Astrocyte of the hippocampus (primary cell): Measurements from ENCODE around the gene AKAP12.
"Not testable (repeated sequence)": the region's sequence is repeated elsewhere in the genome, so short reads cannot be mapped to it uniquely, and the experiment has no call there.

ENCODE experiments used
- DNase-seq: peaks from one replicate; pipeline ENCODE4 v3.0.0; 2011; ENCODE audit warnings: low read depth, low spot score

Gene AKAP12

GRCh38 chr6:151313066-151313491 lies 73.3 kb downstream of the AKAP12 start:
- DNase-seq = no peak

DNA sequence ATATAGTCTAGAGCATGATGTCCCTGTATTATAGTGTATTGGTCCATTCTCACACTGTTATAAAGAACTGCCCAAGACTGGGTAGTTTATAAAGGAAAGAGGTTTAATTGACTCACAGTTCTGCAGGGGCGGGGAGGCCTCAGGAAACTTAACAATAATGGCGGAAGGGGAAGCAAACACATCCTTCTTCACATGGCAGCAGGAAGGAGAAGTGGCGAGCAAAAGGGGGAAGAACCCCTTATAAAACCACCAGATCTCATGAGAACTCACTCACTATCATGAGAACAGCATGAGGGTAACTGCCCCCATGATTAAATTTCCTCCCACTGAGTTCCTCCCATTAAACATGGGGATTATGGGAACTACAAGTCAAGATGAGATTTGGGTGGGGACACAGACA lies 75.9 kb downstream of the AKAP12 start:
- DNase-seq = not testable (repeated sequence)

- peak; percentile 70 for DNase-seq
These were observed 77.6 kb downstream of the AKAP12 start for GRCh38 chr6:151317103-151317994.

DNA sequence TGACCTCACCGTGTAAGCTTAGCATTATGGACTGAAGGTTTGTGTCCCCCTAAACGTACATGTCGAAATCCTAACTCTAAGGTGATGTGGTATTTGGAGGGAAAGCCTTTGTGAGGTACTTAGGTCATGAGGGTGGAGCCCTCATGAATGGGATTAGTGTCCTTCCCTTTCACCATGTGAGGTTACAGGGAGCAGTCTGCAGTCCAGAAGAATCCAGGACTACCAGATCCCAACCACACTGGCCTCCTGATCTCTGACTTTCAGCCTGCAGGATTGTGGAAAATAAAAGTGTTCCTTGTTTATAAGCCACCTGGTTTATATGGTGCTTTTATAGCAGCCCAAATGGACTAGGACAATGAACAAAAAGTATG lies 78.2 kb downstream of the AKAP12 start:
- no peak for DNase-seq

- no peak for DNase-seq
These were observed 80.4 kb downstream of the AKAP12 start for GRCh38 chr6:151320140-151320539.

GRCh38 chr6:151321438-151321837 lies 81.7 kb downstream of the AKAP12 start:
- no peak for DNase-seq

- DNase-seq = no peak
These were observed 82.8 kb downstream of the AKAP12 start for GRCh38 chr6:151322570-151322969.

DNA sequence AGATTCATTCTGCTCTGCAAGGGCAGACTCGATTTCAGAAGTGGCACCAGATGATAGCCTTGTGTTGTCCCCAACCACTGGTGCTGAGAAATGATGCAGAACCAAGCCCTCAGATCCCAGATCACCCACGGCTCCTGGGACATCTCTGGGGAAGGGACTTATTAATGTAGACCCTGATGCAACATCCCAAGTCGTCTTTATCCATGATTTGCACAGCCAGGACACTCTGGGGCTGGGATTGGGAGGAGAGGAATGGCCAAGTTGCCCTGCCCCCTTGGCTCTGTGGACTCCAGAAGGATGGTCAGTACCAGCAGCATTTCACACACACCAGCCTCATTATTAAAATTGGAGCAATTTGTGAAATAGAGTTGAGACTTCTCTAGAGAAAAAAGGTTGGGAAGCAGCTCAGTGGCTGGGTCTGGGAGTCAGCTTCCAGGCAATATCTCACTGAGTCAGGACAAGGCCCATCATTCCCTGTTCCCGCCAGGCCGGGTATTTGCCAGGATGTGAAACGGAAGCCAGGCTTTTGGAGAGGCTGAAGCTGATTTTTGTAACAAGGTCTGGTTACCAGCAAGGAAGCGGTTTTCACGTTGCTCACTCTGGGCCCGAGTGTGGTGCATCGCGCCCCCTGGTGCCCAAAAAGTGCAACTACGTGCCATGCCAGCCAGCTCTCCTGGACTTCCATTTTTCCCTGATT lies 84.2 kb downstream of the AKAP12 start:
- peak; percentile 93 for DNase-seq

- DNase-seq = no peak
These were observed 84.7 kb downstream of the AKAP12 start for GRCh38 chr6:151324488-151324825.

DNA sequence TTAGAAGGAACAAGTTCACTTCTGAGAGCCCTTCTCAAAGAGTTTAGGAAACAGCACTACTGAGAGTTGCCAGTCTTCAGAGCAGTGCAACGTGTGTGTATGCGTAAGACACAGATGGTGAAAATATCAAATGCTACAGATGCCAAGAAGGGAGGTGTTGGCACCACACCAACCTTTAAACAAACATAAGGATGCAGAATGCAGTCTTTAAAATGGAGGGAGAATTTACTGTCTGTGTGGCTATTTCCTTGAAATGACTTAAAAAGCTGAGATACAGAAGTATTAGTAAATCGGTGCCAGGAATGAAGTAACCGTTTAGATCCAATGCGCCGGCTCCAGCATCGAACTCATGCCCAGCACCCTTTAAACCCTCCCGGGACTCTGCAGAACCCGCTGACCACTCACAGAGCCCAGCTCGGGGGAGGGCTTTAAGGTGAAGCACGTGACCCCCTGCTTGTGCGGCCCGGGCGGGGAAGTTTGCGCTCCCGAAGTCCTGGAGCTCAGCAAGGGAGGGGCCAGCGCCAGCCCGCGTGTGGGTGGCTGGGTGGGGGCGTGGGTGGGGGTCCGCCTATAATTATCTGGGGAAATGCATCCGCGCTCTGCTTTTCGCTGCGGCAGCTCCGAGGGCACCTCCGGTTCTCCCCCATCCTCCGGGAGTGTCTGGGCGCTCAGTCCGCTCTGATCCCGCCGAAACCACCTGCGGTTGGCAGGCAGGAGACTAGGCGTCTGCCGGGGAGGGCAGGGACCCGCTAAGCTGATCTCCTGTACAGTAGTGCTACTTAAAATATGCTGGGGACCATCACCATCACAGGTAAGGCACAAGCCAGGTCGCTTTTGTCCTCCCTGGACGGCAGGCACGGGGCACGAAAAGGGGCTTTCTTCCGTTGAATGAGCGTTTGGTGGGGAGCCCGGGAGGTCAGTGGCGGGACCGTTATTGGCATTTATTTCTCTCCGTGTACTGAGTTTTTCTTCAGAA lies 85.6 kb downstream of the AKAP12 start:
- DNase-seq = peak; percentile 80

GRCh38 chr6:151326116-151326825 lies 86.5 kb downstream of the AKAP12 start:
- no peak for DNase-seq

- no peak for DNase-seq
These were observed 87.3 kb downstream of the AKAP12 start for GRCh38 chr6:151327101-151327500.

DNA sequence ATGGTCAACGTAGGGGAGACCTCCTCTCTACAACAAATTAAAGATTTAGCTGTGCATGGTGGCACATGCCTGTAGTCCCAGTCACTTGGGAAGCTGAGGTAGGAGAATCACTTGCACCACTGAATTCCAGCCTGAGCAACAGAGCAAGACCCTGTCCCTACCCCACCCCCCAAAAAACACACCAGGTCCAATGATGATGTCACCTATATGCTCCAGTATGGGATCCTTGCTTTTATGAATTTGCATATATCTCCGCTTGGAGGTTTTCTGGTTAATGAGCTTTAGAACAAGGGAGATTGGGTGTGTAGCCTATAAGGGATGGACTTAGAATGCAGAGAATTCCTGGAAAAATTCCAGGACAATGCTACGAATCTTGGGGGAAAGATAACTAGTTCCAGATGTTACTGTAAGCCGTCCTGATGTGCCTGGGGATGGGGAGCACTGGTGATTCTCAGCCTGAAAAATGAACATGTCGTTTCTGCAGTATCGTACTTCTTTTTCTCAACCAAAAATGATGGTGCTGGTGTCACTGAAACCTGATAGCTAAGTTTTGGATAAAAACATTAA lies 90.4 kb downstream of the AKAP12 start:
- DNase-seq = no peak

DNA sequence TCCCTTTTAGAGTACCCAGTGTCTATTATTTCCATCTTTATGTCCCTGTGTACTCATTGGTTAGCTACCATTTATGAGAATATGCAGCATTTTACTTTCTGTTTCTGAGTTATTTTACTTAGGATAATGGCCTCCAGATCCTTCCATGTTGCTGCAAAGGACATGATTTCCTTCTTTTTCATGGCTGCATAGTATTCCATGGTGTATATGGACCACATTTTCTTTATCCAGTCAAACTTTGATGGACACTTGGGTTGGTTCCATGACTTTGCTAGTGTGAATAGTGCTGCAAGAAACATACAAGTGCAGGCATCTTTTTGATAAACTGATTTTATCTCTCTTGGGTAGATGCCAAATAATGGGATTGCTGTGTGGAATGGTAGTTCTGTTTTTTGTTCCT lies 96.2 kb downstream of the AKAP12 start:
- DNase-seq = no peak

DNA sequence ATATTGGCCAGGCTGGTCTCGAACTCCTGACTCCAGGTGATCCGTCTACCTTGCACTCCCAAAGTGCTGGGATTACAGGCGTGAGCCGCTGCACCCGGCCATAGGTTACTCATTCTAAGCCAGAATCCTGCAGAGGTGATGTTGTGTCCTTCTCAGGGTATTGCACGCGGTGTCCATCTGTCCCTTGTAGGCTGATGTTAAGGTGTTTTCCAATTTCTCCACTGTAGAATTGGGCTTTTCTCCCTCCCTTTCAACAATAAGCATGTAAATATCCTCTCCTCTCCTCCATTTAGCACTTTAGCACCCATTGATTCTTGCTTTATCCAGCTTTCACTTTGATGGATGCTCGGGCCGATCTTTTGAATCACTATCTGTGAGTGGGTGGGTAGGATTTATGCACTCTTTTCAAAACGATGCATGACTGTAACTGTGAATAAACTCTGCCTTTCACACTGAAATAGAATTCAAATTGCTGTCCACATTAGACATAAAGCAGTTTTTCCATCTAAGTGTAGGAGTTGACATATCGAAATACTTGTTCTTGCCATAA lies 99.0 kb downstream of the AKAP12 start:
- DNase-seq = no peak

- no peak for DNase-seq
These were observed 99.6 kb downstream of the AKAP12 start for GRCh38 chr6:151339369-151339768.

GRCh38 chr6:151340219-151340978 lies 100.6 kb downstream of the AKAP12 start:
- no peak for DNase-seq

DNA sequence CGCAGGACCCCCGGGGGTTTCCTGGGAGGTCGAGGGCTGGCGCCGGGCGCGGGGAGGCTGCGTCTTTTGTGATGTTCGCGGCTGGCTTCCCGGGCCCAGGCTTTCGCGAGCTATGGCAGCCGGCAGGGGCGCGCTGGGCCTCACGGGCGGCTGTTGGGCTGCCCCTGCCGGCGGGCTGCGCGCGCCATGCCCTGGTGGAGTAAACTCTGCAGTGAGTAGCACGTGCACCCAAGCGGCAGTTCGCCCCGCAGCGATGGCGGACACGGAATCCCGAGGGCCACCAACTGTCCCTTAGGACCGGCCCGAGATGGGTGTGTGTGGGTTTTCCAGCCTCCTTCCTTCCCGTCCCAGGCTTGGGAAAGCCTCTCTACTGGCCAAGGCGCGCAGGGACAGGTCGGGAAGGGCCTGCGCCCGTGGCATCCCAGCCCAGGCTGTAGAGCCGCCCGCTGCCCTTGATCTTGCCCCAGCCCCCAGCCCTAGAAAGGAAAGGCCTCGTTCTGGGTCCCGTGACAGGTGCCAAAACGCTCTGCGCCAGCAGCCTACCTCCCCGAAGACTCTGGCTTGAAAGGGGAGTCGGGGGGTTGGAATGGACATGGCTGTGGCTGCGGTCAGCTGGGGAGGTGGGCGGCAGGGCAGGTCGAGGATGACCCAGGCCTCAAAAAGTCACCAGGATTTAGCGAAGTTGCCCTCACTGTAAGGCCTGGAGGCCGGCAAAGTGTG lies 101.9 kb downstream of the AKAP12 start:
- no peak for DNase-seq

GRCh38 chr6:151342750-151343149 lies 103.0 kb downstream of the AKAP12 start:
- not testable (repeated sequence) for DNase-seq
